Measurements from ENCODE around the gene UMAD1.

DNA sequence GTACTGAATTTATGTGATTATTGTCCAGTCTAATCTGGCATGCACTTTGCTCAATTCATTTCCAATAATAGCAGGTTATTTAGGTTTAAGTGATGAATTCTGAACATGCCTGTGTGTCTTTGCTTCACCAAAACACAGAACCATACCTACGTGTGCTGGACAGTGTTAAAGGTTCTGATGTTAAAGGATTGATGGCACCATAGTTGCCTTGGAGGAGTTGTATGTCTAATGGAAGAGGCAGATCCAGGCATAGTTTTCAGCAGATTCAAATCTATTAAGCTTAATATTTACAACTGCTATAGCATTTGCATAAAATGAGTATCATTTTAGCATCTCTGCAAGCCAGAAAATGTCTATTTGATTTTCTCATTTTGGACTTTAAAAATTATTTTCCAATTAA is 28.0 kb upstream of the UMAD1 start:
- no peak for TF ChIP-seq POLR2A (IDR thresholded peaks at IDR 0.05)
- TF ChIP-seq, protein P1, sequence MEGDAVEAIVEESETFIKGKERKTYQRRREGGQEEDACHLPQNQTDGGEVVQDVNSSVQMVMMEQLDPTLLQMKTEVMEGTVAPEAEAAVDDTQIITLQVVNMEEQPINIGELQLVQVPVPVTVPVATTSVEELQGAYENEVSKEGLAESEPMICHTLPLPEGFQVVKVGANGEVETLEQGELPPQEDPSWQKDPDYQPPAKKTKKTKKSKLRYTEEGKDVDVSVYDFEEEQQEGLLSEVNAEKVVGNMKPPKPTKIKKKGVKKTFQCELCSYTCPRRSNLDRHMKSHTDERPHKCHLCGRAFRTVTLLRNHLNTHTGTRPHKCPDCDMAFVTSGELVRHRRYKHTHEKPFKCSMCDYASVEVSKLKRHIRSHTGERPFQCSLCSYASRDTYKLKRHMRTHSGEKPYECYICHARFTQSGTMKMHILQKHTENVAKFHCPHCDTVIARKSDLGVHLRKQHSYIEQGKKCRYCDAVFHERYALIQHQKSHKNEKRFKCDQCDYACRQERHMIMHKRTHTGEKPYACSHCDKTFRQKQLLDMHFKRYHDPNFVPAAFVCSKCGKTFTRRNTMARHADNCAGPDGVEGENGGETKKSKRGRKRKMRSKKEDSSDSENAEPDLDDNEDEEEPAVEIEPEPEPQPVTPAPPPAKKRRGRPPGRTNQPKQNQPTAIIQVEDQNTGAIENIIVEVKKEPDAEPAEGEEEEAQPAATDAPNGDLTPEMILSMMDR (IDR thresholded peaks at IDR 0.05): no peak

Measured in vagina (tissue), 2 donors.